ENCODE data around the gene DEPDC5.

Gene DEPDC5

DNA sequence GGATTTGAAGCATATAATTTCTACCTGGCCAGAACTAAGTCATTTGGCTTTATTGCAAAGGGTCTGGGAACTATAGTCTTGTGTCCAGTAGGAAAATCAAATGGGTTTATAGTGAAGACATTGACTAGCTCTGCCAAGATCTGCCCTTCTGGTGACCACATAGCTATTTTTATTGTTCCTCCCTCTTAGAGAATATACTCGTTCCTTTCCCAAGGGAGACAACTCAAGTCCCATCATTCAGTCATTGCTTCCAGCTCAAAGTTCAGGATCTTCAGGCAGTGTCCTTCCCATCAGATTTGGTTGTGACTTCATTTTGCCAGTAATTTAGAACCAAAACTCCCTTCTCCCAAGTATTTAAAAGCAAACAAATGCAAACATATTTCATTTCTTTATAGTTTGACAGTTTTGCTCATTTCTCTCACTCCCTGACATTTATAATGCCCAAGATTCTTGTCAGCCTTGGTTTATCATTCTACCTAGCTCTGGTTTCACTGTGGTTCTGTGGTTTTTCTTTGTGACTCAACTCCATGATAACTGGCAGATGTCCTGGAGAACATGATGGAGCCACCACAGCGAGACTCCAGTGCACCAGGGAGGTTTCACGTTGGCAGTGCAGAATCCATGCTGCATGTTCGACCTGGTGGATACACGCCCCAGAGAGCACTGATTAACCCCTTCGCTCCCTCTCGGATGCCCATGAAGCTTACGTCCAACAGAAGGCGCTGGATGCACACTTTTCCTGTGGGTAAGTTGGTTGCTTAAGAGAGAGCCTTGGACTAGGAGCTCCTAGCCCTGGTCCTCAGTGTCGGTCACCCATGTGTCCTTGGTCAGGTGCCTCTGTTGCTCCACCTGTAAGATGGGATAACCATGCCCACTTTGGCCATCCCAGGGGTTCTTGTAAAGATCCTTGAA lies 64.9 kb downstream of the DEPDC5 start:
- DNase-seq: peak; percentile 71

DNA sequence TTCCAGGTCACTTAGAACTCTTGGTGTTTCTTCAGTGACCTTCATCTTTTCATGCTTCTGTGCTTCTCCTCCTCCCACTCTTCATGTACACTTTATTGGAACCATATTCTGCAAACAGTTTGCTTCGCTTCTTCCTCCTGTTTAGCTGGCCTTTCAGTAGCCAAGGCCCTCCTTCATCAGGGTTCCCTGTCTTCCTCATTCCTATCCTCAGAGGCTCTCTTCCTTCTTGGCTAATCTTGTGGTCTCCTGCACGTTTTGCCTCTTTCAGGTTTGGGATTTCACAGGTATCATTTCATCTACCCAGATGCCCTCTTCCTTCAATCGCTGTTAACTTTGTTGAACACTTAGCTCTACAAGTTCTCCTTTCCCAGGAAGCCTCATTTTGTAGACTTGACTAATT lies 66.8 kb downstream of the DEPDC5 start:
- no peak for DNase-seq

DNA sequence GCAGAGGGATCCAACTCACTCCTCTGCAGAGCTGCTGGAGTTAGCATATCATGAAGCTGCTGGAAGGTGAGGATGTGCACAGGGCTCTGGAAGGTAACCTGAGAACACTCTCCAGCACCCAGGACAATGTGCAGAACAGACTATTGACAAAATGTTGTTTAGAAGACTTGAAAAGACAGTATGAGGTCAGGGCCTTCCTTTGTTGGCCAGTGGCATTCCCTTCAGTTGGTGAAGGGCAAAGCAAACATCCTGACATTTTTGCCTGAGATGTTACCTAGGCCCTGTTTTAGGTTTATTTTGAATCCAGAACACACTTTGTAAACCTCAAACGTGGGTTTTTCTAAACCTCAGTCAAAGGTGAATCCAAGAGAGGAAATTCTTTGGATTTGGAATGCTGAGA lies 67.8 kb downstream of the DEPDC5 start:
- DNase-seq: no peak

DNA sequence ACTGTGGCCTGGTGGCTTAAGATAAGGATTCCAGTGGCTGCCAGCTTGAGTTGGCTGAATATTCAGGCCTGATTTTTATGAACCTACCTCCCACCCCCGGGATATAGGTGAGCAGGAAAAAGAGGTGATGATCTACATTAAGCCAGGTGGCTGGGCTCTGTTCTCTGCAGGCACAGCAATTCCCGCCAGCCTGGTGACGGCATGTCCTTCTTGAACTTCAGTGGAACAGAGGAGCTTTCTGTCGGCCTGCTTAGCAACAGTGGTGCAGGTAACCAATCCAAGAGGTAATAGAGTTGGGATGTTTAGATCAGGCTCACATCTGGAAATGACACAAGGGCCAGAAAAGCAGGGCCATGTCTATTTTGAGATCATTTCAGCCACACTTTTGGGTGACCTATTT lies 68.7 kb downstream of the DEPDC5 start:
- no peak for DNase-seq

DNA sequence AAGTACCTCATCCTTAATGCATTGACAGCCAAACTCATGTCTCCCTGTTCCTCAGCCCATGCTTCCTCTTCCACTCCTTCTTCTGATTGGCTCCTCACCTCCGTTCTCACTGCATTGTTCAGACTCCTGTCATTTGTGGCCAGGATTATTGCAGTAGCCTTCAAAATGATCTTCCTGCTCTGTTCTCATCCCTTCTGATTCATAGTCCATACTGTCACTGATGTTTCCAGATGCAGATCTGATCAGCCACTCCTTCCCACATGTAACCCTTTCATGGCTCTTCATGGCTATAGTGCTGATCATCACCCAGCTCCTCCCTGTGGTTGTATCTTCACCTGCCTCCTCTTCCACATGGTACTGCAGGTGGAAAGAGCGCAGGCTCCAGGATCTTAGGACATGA lies 71.7 kb downstream of the DEPDC5 start:
- no peak for DNase-seq

DNA sequence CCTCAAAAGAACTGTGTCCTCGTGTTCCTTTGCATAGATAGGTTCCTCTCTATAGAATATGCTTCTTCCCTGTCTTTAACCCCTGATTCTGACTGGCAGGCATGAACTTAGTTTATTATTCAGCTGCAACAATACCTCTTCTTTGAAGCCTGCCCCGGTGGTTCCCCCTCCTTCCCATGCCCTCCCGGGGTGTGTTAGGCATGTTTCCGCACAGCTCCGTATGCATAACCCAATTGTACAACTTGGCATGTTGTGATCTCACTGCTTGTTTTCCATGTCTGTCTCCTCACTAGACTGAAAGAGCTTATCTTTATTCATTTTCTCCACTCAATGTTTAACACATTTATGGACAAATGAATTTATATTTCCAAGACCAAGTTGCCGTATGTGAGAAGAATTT lies 72.6 kb downstream of the DEPDC5 start:
- no peak for DNase-seq

DNA sequence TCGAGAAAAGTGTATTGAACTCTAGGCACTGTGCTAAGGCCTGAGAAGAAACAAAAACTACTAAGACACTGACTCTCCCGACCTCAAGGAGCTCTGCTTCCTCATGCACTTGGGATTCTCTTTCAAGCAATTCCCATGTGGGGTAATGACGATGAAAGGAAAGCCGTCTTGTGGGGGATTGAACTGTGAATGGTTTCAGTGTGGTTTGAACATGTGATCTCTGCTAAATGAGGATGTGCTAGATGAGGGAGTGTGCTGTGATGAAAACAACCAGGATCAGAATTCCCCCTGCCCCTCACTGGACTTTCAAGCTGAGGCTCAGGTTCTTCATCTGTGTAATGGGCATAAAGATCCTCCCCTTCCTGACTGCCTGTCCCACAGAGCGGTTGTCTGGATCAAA lies 74.9 kb downstream of the DEPDC5 start:
- no peak for DNase-seq

DNA sequence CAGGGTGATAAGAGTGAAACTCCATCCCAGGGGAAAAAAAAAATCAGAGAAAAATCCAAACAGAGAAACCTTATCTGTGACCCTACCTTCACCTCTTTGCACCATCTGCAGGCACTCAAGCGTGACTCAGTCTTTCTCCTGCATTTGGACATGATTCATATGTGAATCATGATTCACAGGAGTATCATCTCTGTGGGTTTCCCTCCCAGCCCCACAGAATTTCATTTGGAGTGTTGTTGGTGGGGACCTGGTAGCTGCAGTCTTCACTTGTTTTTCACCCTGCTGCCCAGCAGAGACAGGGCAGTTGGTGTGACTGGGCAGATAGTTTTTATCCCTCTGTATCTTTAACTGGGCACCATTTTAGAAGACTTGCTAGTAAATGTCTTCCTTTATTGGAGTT lies 75.7 kb downstream of the DEPDC5 start:
- peak; percentile 85 for DNase-seq

DNA sequence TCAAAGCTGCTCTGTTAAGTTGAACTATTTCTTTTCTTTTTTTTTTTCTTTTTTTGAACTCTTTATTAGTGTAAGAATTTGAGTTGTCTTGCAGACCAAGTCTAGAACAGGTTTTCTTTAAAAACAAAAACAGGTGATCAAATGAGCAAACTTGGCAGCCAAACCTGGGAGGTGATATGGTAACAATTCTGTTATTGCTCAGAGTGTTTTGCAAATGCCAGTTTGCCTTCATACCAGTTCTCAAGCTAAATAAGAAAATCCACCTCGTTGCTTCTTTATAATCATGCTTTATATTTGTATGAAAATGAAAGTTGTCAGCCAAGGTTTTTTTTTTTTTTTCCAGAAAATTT lies 76.9 kb downstream of the DEPDC5 start:
- peak; percentile 5 for DNase-seq

DNA sequence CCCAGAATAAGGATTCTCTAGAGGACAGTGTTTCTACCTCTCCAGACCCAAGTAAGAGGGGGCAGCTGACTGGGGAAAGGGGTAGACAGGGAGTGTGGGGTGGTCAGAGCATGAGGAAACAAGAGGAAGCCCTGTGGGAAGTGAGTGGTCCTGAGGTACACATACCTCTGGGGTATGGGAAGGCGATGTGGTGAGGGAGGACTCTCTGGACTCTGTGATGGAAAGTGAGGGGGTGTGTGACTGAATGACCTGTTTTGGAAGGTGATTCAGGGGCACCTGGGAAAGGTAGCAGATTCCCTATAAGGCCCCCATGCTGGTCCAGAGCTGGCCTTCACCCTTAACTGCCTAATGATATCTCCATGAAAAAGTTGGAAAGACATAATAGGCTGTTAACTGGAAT lies 80.1 kb downstream of the DEPDC5 start:
- no peak for DNase-seq

DNA sequence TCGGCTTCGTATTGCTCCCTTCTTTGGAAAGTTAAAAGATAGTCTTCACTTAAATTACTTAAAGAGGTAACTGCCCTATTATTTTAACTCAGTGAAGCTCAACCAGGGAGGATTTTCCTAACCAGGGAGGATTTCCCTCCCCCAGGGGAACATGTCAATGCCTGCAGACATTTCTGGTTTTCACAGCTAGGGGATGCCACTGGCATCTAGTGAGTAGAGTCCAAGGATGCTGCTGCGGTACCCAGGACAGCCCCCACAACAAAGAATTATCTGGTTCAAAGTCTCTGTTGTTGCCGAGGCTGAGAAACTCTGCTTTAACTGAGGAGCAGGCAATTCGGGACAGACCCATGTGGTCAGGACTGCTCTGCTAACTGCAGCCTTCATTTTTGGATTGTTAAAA lies 82.2 kb downstream of the DEPDC5 start:
- no peak for DNase-seq

DNA sequence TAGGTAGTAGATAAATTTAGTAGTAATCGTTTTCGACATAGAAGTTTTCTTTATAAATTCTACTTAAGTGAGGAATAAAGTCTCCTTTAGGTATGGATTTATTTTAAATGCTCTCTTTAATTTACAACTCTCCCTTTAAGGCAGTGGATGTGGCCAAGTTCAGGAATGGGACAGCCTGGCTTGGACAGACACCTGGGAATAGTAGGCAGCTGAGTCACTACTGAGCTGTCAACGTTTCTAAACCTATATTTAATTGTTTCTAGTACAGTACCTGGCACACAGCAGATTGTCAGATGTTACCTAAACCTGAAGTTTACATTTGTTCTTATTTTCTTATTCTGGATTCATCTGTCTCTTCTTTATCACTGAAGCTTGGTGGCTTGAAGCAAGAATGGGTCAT lies 85.1 kb downstream of the DEPDC5 start:
- no peak for DNase-seq

DNA sequence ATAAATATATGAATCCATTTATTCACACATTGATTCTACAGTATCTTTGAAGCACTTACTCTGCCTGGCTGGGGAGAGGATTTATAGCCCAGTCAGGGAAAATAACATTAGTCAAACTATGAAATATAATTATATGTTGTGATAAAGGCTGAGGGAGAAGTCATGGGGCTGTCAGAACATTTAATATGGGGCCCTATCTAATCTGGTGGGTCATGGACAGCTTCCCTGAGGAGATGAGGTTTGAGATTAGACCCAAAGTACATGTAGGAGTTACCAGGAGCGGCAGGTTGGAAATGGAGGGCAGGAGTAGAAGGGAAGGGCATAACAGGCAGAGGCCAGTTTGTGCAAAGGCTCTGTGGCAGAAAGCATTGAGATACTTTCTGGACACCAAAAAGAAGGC lies 86.2 kb downstream of the DEPDC5 start:
- no peak for DNase-seq

DNA sequence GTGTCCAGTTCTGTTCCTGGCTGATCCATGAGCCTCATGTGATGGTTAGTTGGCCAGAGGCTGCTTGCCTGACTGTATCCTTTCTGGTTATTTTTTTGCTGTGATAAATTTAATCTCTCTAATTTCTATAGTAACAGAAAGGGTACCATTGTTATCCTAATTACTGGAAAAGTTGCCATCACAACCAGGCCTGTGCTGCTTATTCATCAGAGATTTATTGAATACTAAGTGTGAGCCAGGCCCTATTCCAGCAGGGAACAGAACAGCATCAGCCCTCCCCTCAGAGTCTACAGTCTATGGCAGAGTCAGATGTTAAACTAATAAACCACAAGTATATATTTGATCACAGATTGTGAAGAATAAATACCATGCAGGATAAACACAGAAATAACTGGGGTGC lies 86.8 kb downstream of the DEPDC5 start:
- no peak for DNase-seq

DNA sequence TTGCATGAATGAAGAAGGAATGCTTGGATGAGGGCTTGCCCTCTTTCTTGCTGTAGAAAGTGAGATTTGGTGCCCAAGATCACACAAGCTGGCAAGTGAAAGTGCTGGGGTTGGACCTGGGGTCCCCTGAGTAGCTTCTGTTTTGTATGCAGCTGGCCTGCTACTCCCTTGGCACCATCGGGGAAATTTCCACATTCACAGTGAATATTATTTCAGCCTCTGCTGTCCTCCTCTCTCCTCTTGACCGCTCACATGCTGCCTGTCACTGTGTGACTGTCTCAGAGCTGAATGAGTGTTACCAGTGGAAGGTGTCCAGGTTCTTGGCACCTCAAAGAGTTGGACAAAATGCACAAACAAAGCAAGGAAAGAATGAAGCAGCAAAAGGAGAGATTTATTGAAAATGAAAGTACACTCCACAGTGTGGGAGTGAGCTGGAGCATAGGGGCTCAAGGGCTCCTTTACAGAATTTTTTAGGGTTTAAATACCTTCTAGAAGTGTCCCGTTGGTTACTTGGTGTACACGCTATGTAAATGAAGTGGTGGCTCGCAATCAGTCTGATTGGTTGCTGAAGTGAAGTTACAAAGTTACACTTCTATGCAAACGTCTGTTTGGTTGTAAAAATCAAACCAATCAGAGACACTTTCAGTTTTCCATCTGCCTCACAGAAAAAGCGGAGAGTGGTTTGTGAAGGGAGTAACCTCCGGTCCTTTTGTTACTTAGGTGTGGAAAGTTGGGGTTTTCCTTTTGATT lies 87.4 kb downstream of the DEPDC5 start:
- DNase-seq: no peak

DNA sequence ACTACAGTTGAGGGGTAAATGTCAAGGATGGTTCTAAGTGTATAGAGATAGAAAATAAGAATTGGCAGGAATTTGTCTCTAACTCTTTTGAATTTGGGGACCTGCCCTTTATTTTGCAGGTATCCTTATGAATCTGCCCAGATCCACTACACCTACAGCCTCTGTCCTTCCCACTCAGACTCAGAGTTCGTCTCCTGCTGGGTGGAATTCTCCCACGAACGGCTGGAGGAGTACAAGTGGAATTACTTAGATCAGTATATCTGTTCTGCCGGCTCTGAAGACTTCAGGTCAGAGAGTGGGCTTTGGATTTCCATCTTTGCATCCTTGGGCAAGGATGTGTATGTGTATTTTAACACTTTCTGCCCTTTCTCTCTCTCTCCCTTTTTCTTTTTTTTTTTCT lies 89.7 kb downstream of the DEPDC5 start:
- DNase-seq: no peak

DNA sequence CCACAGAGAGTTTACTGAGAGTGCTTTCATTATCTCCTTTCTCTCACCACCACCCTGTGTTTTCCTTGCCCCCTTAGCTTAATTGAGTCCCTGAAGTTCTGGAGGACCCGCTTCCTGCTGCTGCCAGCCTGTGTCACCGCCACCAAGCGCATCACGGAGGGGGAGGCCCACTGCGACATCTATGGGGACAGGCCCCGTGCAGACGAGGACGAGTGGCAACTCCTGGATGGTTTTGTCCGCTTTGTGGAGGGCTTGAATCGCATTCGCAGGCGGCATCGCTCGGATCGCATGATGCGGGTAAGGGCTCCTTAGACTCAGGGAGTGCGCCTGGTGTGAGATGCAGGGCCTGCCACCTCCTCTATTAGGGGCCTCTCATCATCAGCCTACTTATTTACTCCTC lies 91.1 kb downstream of the DEPDC5 start:
- no peak for DNase-seq

DNA sequence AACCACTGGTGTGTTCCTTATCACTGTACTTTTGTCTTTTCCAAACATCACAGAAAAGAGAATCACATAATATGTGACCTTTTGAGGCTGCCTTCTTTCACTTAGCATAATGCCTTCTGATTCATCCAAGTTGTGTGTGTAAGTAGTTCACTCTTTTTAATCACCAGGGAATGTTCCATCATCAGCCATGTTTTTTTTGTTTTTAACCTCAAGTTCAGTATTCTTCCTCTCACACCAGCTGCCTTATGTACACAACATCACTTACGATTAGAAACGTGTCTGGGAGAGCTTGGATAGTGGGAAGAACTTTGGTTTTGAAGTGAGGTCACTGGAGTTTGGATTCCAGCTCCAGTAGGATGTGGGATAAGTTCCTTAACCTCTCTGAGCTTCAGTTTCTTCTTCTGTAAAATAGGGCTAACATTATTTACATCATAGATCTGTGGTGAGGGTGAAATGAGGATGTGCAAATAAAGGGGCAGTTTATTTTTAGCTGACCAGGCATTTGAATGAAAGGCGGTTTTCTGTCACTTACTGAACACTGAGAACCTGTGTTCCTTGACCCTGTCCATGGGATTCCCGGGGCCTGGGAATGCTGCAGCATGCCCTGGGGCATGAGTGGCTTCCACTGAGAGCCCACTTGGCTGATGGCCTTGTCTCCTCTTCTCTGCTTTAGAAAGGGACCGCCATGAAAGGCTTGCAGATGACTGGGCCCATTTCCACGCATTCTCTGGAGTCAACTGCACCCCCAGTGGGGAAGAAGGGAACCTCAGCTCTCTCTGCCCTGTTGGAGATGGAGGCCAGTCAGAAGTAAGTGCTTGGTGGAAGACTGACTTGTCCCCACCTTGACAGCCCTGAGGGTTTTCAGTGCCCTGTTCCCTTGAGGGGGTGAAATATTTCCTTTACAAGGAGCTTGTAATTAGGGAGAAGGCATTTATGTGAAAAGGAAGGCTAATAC lies 92.6 kb downstream of the DEPDC5 start:
- peak; percentile 3 for DNase-seq

DNA sequence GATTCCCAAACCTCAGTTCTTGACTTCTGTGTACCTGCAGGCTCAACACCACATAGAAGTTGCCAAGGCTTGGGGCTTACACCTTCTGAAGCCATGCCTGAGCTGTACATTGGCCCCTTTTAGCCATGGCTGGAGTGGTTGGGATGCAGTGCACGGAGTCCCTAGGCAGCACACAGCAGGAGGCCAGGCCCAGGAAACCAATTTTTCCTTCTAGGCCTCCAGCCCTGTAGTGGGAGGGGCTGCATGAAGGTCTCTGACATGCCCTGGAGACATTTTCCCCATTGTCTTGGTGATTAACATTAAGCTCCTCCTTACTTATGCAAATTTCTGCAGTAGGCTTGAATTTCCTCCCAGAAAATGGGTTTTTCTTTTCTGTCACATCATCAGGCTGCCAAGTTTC lies 94.6 kb downstream of the DEPDC5 start:
- no peak for DNase-seq

DNA sequence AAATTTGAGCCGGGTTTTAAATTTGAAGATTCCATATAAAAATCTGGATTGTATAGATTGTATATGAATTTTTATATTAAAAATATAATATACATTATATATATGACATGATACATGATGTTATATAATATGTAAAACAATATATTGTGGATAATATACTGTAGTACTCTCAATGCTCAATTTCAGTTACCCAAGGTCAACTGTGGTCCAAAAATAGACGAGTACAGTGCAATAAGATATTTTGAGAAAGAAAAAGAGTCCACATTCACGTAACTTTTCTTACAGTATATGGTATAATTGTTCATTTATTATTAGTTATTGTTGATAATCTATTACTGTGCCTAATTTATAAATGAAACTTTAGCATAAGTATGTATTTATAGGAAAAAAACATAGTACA lies 96.3 kb downstream of the DEPDC5 start:
- DNase-seq: no peak

DNA sequence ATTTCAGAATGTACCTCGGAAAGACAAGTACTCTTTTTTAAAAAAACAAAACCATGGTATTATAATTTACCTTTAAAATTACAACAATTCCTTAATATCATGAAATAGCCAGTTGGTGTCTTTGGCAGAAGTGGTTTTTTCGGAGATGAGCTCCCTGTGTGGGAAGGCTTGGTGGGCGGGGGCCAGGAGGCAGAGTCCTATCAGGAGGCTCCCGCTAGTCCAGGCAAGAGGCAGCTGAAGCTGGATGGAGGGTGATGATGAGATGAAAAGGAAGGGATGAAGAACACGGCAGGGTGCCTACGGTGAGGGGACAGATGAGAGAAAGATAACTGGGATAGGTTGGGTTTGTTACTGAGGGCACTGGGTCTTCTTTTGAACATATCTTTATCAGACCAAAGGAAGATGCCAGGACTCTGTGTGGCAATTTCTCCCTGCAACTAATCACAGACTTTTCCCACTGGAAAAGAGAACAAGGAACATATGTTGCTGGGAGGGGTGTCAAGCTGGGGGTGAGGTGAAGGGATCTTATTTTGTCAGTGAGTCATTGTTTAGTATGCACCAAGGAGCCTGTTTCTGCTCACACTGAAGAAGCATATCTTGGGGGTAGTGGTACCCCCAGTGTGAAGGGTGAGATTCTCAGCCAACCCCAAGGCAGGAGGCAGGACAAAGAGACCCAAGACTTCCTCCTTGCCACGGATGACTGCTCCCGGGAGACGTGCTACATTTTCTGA lies 99.0 kb downstream of the DEPDC5 start:
- DNase-seq: no peak

DNA sequence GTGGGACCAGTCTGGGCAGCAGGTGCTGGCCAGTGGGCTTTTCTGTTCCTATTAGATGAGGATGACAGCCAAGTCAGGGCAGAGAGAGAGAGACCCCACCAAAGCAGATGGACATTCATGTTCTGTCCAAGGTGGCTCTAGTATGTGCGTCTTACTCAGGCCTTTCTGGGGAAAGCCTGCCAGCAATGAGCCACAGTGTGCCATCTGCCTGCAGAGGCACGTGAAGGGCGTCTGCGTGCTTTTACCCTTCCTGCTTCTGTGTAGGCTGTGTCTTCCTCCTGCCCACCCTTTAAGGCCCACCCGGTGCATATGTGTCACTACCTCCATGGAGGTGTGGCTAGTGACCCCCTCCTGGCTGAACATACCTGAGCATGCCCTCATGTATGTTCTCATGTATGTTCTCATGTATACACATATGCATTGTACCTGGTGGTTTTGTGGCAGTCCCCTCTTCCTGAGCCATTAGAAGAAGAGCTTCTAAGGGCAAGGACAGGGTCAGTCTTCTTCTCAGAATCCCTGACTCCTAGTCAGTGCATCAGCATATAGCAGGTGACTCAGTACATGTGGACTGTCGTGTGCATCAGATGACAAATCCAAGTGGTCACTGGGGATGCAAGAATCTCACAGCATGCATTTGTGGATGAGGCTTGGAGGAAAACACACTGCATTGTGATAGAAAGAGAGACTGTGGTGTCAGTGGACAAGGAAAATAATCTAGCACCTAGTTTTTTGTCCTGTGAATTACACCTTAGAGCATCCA lies 100.1 kb downstream of the DEPDC5 start:
- DNase-seq: no peak
